Measurements from ENCODE around the gene EXOC4. TPM values are rescaled to one million over a fixed set of nuclear protein-coding genes. Genes with fewer than 3 reads are reported as not detected.

Gene EXOC4
- total and polyA plus RNA-seq, 2 of the 13 experiments (the other 11 are each of a cell fraction or from before 2014, with no cell fraction given) = 22.5 to 39.0 TPM

DNA sequence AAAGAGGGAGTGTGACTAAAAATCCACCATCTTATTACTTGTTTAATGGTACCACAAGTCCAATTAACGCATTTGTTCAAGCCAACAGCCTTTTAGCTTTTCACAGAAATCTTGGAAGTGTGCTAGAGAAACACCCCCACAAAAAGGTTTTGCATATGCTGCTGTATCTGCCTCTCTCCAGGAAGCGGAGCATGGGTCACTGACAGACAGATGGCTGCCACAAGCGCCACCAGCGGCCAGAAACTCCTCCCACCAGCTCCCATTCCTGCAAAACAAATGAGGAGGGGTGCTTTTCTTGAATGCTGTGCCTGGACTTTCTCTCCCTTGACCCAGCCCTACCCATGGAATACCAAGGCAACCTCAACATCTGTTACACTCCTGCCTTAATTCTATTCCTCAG, 698.0 kb downstream of the EXOC4 start:
- POLR2A ChIA-PET = no interaction called here
- no peak for ATAC-seq

More for the DNA sequence above, 698.0 kb downstream of the EXOC4 start:
- no peak overlapping the region for H3K4me2 ChIP-seq (ENCODE audit: low read depth, low read length)
- WGBS (ENCODE audit: low lambda C conversion rate) = 78% methylated on average over 4 of the region's 4 CpGs
- no peaks in the 10 kb centered on the region for H4K20me1 ChIP-seq (ENCODE audit: insufficient read depth, low read length)
- no peaks in the 10 kb centered on the region for H3K9me3 ChIP-seq (ENCODE audit: low read length)
- TF ChIP-seq ZNF264 (CRISPR knock-in tag; IDR thresholded peaks at IDR 0.05) (no peak), ZSCAN20 (CRISPR knock-in tag; IDR thresholded peaks at IDR 0.05; ENCODE audit: borderline replicate concordance) (no peak), PITX1 (CRISPR knock-in tag; IDR thresholded peaks at IDR 0.05) (no peak), ATF7-NPFF (CRISPR knock-in tag; IDR thresholded peaks at IDR 0.05; ENCODE audit: low read depth) (no peak), STAG1 (CRISPR knock-in tag; IDR thresholded peaks at IDR 0.05) (no peak), ZNF660 (CRISPR knock-in tag; IDR thresholded peaks at IDR 0.05; ENCODE audit: borderline replicate concordance, low read depth) (no peak), U2AF1 (optimal IDR thresholded peaks at IDR 0.05; ENCODE audit: low read depth, low read length) (no peak), ZNF460 (CRISPR knock-in tag; IDR thresholded peaks at IDR 0.05; ENCODE audit: borderline replicate concordance) (no peak), ZNF224 (CRISPR knock-in tag; IDR thresholded peaks at IDR 0.05) (no peak)
- TF ChIP-seq, protein P1, sequence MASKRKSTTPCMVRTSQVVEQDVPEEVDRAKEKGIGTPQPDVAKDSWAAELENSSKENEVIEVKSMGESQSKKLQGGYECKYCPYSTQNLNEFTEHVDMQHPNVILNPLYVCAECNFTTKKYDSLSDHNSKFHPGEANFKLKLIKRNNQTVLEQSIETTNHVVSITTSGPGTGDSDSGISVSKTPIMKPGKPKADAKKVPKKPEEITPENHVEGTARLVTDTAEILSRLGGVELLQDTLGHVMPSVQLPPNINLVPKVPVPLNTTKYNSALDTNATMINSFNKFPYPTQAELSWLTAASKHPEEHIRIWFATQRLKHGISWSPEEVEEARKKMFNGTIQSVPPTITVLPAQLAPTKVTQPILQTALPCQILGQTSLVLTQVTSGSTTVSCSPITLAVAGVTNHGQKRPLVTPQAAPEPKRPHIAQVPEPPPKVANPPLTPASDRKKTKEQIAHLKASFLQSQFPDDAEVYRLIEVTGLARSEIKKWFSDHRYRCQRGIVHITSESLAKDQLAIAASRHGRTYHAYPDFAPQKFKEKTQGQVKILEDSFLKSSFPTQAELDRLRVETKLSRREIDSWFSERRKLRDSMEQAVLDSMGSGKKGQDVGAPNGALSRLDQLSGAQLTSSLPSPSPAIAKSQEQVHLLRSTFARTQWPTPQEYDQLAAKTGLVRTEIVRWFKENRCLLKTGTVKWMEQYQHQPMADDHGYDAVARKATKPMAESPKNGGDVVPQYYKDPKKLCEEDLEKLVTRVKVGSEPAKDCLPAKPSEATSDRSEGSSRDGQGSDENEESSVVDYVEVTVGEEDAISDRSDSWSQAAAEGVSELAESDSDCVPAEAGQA (IDR thresholded peaks at IDR 0.05; ENCODE audit: low read depth) = no peak
- TF ChIP-seq, protein P1 (CRISPR knock-in tag; IDR thresholded peaks at IDR 0.05; ENCODE audit: borderline replicate concordance) = no peak
- TF ChIP-seq, protein P2, sequence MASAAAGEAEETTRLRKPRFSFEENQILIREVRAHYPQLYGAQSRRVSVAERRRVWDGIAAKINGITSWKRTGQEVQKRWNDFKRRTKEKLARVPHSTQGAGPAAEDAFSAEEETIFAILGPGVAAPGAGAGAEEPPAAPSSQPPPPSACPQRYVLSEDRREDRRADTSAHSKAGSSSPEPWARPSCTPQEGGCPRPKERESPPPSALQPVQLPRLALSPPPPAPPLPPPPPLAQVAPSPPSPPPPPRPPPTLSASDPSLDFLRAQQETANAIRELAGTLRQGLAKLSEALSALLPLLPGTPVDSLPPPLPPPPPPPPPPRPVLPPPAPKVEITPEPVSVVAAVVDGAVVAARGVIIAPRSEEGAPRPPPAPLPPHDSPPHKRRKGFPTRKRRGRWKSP (CRISPR knock-in tag; IDR thresholded peaks at IDR 0.05) = no peak
- no peaks in the 10 kb centered on the region for H3K79me2 ChIP-seq (ENCODE audit: insufficient read depth, low read length)
- H3K27me3 ChIP-seq (ENCODE audit: control insufficient read depth in 1 of 2, insufficient read depth in 2 of 2, low read length in 2 of 2) = no peaks in the 10 kb centered on the region
- no peak overlapping the region for H3K4me3 ChIP-seq (replicated peaks in 1 of 3; ENCODE audit: insufficient read depth in 1 of 3, low read depth in 2 of 3, low read length in 3 of 3)
- no peaks in the 10 kb centered on the region for H3K4me1 ChIP-seq (ENCODE audit: insufficient read depth, low read length)
- in situ Hi-C loops (cut with HindIII; ENCODE audit: extremely low pct_ligation_motif_present, low pct_unique_long_range_greater_than_20kb) = no loop called here
- H3K9ac ChIP-seq (ENCODE audit: insufficient read depth, low read depth, low read length) = no peak overlapping the region
- DNase-seq (ENCODE audit: low spot score) (no peak), FAIRE-seq (no peak)
- no peaks in the 10 kb centered on the region for H3K36me3 ChIP-seq (replicated peaks in 1 of 2; ENCODE audit: control insufficient read depth in 1 of 2, insufficient read depth in 2 of 2, low read length in 2 of 2)
- no peak overlapping the region for H3K27ac ChIP-seq (ENCODE audit: extremely low read length, insufficient read depth, low read length)
- CTCF ChIA-PET (ENCODE audit: low intra/inter-chr PET ratio, low total read pairs) = no interaction called here
- BruUV-seq (replicated peaks) = no TSS peak
- intact Hi-C loops (cut with micrococcal nuclease; ENCODE audit: unreplicated experiment) = no loop called here
- no peak overlapping the region for H2AFZ ChIP-seq (ENCODE audit: low read length)

All from HepG2 (cell line).